Stimulated activated CD4-positive, alpha-beta T cell treated with anti-CD3 and anti-CD28 coated beads, Interleukin-15, amount 100 ng/mL, for 24 hours (primary cell): ENCODE results near the gene CTNNB1.

Source experiments
- DNase-seq: peaks from one replicate; pipeline ENCODE4 v3.0.0-alpha.2; 2020

Gene CTNNB1

DNA sequence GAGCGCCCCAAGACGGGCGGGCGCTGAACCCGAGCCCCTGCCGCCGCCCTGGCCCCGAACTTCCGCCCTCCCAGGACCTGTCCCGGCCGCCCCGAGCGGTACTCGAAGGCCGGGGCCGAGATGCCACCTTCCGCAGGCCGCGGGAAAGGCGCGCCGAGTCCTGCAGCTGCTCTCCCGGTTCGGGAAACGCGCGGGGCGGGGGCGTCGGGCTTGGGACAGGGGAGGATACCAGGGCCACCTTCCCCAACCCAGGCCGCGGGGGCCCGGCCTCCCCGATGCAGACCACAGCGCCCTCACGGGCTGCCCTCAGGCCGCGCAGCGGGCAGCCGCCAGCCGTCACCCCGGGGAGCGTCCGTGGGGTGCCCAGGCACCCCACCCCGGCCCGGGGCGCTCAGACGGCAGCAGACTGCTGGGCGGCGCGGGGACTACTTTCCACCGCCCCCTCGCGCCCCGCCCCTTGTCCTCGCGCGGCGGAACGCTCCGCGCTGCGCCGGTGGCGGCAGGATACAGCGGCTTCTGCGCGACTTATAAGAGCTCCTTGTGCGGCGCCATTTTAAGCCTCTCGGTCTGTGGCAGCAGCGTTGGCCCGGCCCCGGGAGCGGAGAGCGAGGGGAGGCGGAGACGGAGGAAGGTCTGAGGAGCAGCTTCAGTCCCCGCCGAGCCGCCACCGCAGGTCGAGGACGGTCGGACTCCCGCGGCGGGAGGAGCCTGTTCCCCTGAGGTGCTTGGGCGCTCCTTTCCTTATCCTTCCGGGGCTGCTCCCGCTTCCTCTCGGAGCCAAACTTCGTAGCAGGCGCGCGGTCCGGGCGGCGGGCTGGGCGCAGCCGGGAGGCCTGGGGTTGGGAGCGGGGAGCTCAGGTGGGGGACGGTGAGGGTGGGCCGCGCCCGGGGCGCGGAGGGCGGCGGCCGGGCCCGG lies at the start of gene CTNNB1:
CTNNB1 (plus strand) TSS at position 556 of the 916 bp plus-strand sequence. CDS start 24,564 bp downstream, outside the sequence.
- DNase-seq, result peak; percentile 91

DNA sequence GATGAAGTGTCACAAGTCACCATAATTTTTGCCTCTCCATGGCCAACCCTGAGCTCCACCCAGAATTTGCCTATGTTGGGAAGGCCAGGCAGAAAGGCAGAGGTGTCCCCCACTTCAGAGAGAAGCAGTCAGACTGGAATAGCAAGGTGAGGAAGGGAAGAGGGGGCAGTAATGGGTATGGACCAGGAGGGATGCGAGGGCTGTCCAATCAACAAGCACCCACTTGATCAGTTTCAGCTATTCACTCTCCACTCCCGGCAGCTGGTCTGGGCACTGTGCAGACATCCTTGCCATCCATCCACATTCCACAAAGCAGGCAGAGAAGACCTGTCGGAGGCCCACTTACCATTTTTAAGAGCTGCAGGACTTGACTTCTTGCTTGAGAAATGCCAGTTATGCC lies 43.5 kb upstream of the CTNNB1 start:
- no peak for DNase-seq

DNA sequence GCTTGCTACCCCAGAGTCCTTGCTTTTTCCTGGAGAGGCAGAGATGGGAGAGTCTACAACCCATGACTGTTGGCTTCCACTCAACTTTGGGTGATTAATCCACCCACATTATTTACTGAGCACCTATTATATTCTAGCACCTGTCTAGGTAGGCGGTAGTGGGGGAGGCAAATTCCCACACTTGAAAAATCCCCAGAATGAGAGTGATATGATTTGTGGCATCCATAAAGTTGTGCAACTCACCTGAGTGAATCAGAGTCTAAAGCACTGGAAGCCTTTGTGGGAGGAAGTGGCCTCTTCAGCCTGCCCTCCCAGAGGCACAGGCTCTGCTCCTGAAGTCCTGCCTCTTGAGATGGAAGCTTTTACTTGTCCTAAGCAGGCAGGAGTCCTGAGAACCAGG lies 40.4 kb upstream of the CTNNB1 start:
- DNase-seq, result no peak

DNA sequence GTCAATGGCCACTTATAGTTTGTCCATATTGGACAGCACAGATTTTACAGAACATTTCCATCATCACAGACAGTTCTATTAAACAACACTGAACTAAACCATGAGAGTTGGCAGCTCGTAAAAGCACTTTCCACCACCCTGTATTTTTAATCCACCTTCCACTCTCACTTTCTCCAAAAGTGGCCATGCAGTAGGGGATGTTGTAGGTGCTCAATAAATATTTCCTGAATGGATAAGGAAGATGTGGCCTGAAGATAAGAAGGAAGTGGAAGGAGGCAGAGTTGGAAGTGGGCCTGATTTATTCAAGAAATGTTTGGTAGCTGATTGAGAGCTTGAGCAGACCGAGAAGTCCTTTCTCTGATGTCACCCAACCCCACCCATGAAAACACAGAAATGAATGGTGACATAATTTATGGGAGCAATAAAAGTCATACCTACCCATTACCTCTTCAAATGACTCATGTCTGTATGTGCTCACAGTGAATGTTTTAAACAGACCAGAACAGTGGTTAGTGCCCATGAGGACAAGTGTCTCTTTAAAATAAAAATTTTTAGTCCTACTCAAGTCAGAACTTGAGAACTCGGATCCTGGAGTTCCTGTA lies 39.6 kb upstream of the CTNNB1 start:
- DNase-seq, result no peak

DNA sequence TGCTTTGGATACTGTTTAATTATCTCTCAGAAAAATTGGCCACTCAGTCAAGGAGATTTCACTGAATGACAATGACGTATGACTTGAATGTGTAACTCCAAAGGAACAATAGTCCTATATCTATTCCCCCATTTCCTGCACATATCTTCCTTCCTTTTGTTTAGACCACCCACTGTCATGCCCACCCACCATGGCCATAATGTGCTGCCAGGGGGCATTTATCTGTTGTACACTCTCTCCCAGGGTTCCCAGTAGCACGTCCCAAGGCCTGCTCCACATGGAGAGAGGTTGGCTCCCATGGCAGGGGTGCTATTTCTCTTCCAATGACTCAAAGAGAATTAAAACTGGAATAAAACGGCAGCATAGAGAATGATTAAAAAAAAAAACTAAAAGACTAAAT lies 36.8 kb upstream of the CTNNB1 start:
- no peak for DNase-seq

DNA sequence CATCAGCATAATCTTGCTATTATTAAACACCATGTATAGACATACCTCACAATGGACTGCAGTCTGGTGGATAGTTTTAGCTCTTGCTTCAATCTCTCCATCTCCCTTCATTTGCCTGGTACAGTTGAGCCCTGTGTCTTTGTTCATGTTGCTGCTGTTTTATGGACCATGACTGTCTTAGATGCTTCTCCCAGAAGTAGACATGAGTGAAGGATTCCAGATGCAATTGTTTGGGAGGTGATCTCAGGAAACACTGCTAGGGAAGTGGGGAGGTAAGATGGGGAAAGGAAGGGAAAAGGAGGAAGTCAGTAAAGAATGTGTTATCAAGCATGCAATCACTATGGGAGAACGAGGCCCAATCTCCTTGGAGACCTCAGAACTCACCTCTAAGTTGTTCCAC lies 36.3 kb upstream of the CTNNB1 start:
- DNase-seq, result no peak

DNA sequence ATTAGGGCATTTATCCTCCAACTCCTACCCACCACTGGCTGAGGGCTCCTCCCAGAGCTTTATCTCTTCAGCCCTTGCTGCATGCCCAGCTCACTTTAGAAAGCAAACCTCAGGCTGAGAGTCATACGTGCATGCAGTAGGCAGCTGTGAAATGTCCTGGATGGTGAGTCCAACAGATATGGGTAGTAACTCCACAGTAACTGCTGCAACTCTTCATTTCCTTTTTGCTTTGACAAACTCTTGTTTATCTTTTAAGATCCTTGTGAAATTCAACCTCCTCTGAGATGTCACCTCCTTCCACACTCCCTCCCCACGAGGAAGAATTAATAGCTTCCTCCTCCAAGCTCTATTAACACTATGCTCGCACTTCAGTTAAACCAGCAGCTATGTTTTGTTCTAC lies 35.9 kb upstream of the CTNNB1 start:
- DNase-seq, result no peak

DNA sequence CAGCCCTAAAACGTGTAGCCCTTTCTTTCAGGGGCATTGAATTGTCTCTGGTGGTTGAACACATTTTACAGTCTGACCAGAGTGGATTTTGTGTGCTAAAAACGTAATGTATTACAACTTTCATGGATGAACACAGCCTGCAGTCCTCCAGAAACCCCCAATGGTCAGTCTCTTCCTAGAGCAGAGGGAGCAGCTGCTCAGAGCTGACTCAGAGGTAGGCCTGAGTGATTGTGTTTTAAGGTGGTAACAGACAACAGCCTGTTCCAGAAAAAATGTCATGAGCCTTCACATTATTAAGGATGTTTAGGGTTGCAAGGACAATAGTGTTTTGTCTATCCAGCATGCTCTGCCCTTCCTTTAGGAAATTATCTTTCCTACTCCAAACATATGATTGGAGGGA lies 34.5 kb upstream of the CTNNB1 start:
- DNase-seq, result no peak

DNA sequence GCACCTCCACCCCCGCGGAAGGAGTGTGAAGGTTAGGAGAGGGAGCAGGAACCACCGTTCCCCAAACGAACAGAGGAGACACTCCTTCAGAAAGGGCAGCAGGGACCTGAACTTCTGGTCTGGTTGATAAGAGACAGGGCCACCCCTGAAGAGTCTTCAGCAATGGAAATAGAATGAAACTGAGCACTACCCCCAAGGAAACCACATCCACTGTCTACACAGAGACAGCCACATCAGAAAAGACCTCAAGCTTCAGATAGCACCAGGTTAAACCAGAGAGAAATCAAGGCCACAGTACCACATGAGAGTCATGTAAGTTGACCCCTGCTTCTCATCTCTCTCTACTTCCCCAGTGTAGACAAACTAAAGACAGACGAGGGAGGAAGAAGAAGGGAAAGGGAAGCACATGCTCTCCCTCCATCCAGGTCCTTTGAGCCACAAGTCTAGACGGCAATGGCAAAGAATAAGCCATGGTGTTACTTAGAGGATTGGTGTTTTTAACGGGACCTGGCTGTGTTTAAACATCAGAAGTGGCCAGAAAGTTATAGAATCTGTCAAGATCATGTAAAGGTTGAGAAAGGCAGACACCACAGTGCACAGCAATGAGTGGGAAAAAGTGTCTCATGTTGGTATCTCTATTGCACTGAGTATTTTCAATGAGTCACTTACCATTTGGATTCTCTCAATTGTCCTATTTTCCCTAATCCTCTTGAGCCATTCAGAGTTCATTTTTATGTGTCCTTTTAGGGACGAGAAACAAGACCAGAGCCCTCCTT lies 31.4 kb upstream of the CTNNB1 start:
- no peak for DNase-seq

DNA sequence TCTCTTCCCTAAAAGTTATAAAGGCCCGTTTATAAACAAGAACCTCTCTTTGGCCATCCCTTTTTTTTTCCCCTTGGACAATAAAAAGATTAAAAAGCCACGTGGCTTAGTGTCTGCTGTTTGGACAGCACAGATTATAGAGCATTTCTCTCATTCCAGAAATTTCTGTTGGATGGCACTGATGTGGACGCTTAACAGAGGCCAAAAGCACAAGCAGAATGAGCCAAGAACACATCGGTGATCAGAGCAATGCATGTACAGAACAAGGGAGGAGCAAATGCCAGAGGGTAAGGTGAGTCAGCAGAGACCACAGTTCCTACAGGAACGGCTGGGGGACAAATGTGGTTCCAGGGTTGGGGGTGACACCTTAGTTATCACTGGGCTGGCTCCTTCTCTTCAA lies 30.3 kb upstream of the CTNNB1 start:
- no peak for DNase-seq

DNA sequence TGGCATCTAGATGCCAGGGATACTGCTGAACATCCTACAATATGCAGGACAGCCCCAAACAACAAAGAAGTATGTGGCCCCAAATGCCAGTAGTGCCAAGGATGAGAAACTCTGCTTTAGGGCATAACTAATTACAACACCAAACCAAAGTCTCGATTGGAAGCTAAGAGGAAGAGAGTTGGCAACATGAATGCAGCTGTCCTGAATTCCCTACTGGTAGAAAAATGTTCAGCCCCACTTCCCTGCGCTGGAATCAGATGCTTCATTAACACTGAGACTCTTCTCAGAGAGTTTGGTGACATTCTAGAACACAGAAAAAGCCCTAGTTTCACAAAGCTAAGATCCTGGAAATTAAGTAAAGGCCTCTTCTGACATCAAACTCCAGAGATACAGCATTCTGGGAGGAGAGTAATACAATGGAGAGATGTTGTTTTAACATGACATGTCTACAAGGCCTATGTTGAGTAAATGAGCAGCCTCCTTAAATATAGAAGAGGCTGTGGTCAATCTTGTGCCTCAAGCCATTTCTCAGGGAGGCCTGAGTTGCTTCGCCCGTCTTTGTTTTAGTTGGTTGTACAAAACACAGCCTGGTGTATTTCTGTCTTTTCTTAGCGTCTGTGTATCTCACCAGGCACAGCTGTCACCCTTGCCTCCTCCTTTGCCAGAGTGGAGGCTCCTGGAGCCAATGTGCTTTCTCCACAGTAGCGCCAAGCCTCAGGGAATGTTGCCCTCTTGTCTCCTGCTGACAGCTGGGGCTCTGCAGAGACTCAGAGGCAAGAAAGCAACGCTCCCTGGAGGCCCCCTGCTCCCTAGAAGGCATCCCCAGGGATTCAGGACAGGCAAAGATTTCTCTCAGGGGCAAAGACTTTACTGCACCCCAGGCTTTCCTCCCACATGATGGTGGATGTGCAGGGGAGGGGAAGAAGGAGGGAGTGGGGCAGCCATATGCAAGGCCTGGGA lies 25.1 kb upstream of the CTNNB1 start:
- DNase-seq, result no peak

DNA sequence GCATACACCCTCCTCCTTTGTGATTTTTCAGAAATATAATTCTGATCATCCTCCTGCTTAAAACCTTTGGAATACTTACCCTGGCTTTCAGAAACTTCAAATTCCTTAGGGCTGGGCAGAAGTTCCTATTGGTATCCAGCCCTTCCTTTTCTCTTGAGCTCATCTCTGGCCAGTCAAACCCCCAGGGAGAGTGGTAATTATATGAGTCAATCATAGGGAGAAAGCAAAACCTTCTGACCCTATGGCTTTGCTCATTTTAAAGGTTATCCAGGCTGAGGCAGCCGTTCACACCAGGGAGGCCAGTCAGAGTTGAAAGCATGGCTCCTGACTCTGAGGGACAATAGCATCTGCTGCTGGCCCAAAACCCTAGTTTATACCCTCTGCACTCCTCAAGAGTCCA lies 23.9 kb upstream of the CTNNB1 start:
- no peak for DNase-seq

DNA sequence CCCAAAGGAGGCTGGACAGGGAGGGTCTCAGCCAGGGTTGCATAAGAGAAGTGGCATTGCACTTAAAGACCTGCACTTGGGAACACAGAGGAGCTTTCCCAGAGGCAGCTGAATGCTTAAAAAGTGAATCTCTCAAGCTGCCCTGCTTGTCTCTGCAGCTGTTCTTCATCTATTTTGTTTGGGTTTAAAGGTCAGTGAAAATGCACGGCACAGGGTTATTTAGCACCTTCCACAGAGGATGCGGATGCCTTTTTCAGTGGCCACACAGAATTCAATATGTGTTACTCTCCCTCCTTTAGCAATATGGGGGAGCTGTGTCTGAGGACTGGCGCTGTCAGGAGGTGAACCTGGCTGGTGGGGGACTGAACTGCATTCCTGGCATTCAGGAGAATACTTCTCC lies 22.7 kb upstream of the CTNNB1 start:
- no peak for DNase-seq

DNA sequence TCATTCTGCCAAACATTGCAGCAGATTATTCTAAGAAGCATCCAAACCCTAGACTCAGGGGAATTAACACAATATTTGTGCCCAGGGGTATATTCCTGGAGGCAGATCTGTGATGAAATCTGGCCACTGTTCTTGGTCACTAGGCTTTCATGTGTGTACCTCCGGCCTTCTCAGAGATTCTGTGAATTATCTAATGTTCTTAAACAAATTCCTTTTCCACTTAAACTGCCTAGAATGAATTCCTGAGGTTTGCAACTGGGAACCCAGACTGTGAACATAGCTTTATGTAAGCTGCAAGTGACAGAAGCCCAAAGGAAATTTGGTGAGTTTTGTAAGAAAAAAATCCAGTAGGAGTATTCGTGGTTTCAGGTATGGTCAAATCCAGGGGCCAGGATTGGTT lies 20.7 kb upstream of the CTNNB1 start:
- no peak for DNase-seq

DNA sequence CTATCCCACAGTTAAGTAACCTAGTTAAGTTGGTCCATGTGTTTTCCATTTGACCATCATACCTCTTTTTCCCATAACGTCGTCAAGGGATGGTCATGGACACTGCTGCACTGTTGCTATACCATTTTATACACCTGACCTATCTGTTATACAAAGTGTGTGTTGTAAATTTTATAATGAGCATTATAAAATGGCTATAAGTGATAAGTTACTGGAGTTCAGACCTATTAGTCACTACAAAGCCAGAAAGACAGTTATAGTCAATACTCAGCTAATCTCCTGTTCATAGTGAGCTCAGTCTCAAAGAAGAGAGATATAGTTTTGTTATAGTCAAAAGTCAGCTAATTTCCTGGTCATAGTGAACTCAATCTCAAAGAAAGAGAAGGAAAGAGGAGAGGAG lies 18.9 kb upstream of the CTNNB1 start:
- no peak for DNase-seq

DNA sequence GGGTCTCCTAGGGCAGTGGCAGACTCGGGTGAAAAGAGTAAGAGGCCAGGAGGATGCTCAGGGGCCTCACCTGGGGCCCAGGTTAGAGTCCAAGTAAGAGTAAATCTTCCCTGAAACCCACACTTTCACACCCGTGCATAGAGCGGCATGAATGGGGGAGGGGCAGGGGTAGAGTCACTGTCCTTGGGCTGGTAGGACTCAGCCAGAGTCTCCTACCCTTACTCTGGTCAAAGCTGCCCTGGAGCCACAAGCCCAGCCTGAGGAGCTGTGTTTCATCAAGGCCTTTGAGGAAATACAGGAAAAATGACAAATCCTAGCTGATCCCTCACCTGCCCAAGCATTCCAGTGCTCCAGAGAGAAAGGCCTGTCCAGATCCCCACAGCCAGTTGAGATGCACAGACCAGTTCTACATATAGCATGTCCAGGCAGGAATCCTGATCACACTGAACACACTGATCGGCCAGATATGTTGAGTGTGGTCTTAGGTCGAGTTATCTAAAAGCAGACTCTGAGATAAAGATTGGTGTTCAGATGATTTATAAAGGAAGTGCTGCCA lies 16.7 kb upstream of the CTNNB1 start:
- no peak for DNase-seq

DNA sequence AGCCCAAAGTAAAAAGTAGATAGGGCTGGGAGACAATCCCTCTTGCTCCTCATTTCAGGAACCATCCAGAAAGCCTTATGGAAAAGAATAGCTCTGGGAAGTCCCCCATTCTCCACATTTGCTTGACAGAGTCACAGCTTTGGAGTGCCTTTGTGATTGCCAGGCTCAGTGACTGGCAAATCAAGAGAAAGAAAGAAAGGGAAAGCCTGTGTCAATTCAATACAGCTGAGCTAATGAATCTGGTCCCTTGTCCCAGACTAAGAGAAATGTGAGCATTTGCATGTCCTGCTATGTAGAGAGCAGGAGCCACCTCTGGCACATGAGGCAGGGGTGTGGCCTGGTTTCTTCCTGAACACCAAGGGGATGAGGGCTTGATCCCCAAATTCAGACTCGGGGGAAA lies 14.9 kb upstream of the CTNNB1 start:
- DNase-seq, result no peak

DNA sequence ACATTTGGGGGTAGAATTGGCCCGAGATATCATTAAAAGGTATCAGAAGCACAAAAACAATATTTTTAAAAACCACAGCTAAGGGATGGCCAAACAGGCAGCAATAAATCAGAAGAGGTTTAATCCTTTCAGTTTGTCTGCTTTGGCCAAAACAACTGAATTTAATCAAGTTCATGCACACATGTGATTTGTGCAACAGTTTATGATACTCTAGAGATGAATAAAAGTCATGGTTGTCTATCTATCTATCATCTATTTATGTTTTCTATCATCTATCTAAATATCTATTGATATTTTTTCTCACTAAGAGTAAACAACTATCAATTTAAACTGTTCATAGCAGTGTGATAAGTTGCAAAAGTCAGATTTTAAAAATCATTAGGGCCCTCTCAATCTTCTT lies 13.0 kb upstream of the CTNNB1 start:
- DNase-seq, result no peak

DNA sequence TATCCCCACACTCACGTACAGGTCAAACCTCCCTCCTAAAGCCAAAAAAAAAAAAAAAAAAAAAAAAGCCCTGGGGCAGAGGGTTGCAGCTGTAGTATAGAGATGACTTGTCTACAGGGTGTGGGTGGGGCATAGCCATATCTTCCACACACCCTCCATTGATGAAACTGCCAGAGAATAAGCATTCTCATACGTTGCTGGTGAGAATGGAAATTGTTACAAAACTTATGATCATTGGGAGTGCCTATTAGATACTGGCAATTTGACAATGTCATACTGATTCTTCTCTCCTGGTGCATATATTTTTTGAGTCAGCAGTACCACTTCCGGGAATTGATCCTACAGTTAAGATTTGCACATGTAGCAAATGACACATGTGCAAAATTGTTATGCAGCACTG lies 11.0 kb upstream of the CTNNB1 start:
- DNase-seq, result peak; percentile 61

DNA sequence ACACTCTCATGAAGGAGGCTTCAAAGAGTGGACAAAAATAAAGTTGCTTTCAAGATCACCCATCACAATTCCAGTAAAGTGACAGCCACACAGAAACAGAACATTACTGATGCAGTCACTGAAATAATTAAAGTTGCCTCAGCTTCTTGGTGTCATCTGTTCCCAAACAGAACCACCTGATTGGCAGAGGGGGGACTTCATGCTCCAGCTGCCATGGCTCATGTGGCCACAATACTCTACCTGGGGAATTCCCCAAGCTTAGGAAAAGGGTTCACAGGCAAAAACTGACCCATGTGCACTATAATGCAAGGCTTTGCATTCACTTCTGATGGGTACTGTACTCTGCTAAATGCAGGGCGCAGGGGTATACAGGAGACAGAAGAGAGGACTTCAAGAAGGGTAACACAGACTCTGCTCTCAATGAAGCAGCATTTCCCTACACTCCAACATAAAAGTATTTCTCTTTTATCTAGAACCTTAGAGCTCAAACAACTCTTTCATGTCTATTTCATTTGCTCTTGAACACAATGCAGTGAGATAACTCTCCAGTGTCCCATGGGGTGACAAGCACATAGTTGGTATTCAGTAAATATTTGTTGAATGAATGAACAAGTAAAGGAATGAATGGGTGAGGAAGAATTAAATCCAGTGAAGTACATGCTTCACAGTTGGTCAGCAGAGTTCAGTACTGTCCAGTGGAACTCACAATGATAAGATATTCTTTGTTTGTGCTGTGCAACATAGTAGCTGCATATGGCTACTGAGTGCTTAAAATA lies 8.6 kb upstream of the CTNNB1 start:
- DNase-seq, result no peak

DNA sequence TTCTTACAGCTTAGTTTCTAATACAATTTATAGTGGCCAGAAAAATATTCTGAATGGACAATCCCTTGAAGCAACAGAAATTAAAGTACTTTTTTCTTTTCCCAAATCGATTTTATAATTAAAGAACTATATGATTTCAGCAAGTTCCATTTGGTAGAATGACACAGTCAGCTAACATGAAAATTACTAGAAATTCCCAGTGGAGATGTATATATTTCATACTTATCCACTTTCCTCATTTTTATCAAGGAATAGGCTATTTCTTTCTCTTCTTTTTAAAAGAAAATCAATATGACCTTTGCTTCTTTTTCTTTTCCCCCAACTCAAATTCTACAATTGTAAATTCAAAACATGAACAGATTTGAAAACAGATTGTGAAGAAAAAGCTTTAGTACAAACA lies 6.4 kb upstream of the CTNNB1 start:
- no peak for DNase-seq
